Measurements from ENCODE around the gene MAK. TPM values are rescaled to one million over a fixed set of nuclear protein-coding genes. Genes with fewer than 3 reads are reported as not detected.

MAK gene
- total RNA-seq, 1 experiment from 2014 or later = 0.06 TPM

- DNase-seq (ENCODE audit: low spot score) = peak; percentile 11
- no peaks in the 10 kb centered on the region for H3K4me1 ChIP-seq (ENCODE audit: insufficient read depth, low read length, poor library complexity, severe bottlenecking)
- ChIA-PET POLR2A (ENCODE audit: low non-redundant PET) (no interaction called here), CTCF (interaction anchor here (1.0 to 1.2 kb wide), 2 partner anchors 39 to 221 kb away, joined by 3 to 12 read pairs; partner anchors contain the start of gene SYCP2L)
- no peak overlapping the region for H3K4me3 ChIP-seq (ENCODE audit: low read depth, low read length, poor library complexity, severe bottlenecking)
- no TSS peak for BruUV-seq (replicated peaks)
- intact Hi-C loops (cut with micrococcal nuclease; ENCODE audit: unreplicated experiment) = no loop called here
- no peak overlapping the region for H3K27ac ChIP-seq (ENCODE audit: low read depth, low read length, poor library complexity, severe bottlenecking)
- no peaks in the 10 kb centered on the region for H3K36me3 ChIP-seq (ENCODE audit: insufficient read depth, low read length, poor library complexity, severe bottlenecking)
- TF ChIP-seq CTCF (conservative IDR thresholded peaks at IDR 0.05; ENCODE audit: low read depth, low read length) (peak; percentile 57), EZH2 (IDR thresholded peaks at IDR 0.05; ENCODE audit: borderline replicate concordance, low read depth, low read length, poor library complexity, severe bottlenecking) (no peak)
- H3K9me3 ChIP-seq (ENCODE audit: low read depth, low read length, poor library complexity, severe bottlenecking) = no peaks in the 10 kb centered on the region
- H3K27me3 ChIP-seq (replicated peaks; ENCODE audit: insufficient read depth, low read depth, low read length, poor library complexity) = no peaks in the 10 kb centered on the region
Observed at GRCh38 chr6:10847684-10848083, 9.3 kb upstream of the MAK start.

GRCh38 chr6:10843554-10843953, 5.2 kb upstream of the MAK start:
- Histone ChIP-seq H3K4me3 (ENCODE audit: low read depth, low read length, poor library complexity, severe bottlenecking) (no peak overlapping the region), H3K4me1 (ENCODE audit: insufficient read depth, low read length, poor library complexity, severe bottlenecking) (no peaks in the 10 kb centered on the region), H3K27me3 (replicated peaks; ENCODE audit: insufficient read depth, low read depth, low read length, poor library complexity) (peaks cover 8% of the 10 kb centered on the region), H3K9me3 (ENCODE audit: low read depth, low read length, poor library complexity, severe bottlenecking) (no peaks in the 10 kb centered on the region), H3K27ac (ENCODE audit: low read depth, low read length, poor library complexity, severe bottlenecking) (no peak overlapping the region), H3K36me3 (ENCODE audit: insufficient read depth, low read length, poor library complexity, severe bottlenecking) (no peaks in the 10 kb centered on the region)
- intact Hi-C loops (cut with micrococcal nuclease; ENCODE audit: unreplicated experiment) = no loop called here
- TF ChIP-seq EZH2 (IDR thresholded peaks at IDR 0.05; ENCODE audit: borderline replicate concordance, low read depth, low read length, poor library complexity, severe bottlenecking) (no peak), CTCF (conservative IDR thresholded peaks at IDR 0.05; ENCODE audit: low read depth, low read length) (no peak)
- CTCF ChIA-PET = no interaction called here
- no TSS peak for BruUV-seq (replicated peaks)
- POLR2A ChIA-PET (ENCODE audit: low non-redundant PET) = no interaction called here
- DNase-seq (ENCODE audit: low spot score) = no peak

- ChIA-PET POLR2A (ENCODE audit: low non-redundant PET) (no interaction called here), CTCF (no interaction called here)
- intact Hi-C loops (cut with micrococcal nuclease; ENCODE audit: unreplicated experiment) = no loop called here
- H3K4me3 ChIP-seq (ENCODE audit: low read depth, low read length, poor library complexity, severe bottlenecking) = peak overlapping the region; percentile 56
- H3K27me3 ChIP-seq (replicated peaks; ENCODE audit: insufficient read depth, low read depth, low read length, poor library complexity) = peaks cover 8% of the 10 kb centered on the region
- no peak for DNase-seq (ENCODE audit: low spot score)
- peaks cover 12% of the 10 kb centered on the region for H3K4me1 ChIP-seq (ENCODE audit: insufficient read depth, low read length, poor library complexity, severe bottlenecking)
- BruUV-seq (replicated peaks) = no TSS peak
- TF ChIP-seq CTCF (conservative IDR thresholded peaks at IDR 0.05; ENCODE audit: low read depth, low read length) (no peak), EZH2 (IDR thresholded peaks at IDR 0.05; ENCODE audit: borderline replicate concordance, low read depth, low read length, poor library complexity, severe bottlenecking) (no peak)
- H3K36me3 ChIP-seq (ENCODE audit: insufficient read depth, low read length, poor library complexity, severe bottlenecking) = no peaks in the 10 kb centered on the region
- H3K27ac ChIP-seq (ENCODE audit: low read depth, low read length, poor library complexity, severe bottlenecking) = no peak overlapping the region
- no peaks in the 10 kb centered on the region for H3K9me3 ChIP-seq (ENCODE audit: low read depth, low read length, poor library complexity, severe bottlenecking)
Observed at GRCh38 chr6:10838794-10839333, 525 bp upstream of the MAK start.

Data from A673 (cell line).